Left cardiac atrium (tissue), 4 donors: Measurements from ENCODE around the gene RASGRP2. TPM values are rescaled to one million over a fixed set of nuclear protein-coding genes. Genes with fewer than 3 reads are reported as not detected.

Source experiments
- ATAC-seq, 2 donors: fragments of 200-7000 bp; cut with Tn5 transposase; one replicate each; pipeline ENCODE4 v1.9.1; 2020; ENCODE audit warnings: mild to moderate bottlenecking in 2 of 2, moderate library complexity in 2 of 2
- DNase-seq: peaks from one replicate; pipeline ENCODE4 v3.0.0-alpha.2; 2020
- intact Hi-C, 2 donors: fragments of 100-400 bp; cut with DNase I; formaldehyde crosslinking; loops; one replicate each; pipeline versions ENCODE4 v1.14.1 to v1.15.1; 2022 to 2023
- total RNA-seq, 2 donors: library from RNA; stranded (reverse); fragmentation: NEBNext Ultra II Directional; extraction: Animal tissue kit (Norgen Biotek cat#: 25700); gene quantifications; one replicate each; pipeline ENCODE4 v1.2.1, GENCODE V29; 2021
- donor health status: DM: no; HTN: yes; CAD: no.
- donor health status: DM: no; HTN: yes; CAD: no; lungs with severe emphysema.
- donor health status: DM: yes; HTN: yes; CAD: no.
- donor health status: Dilated cardiomyopathy.

RASGRP2 gene
- total RNA-seq, 2 donors from 2014 or later = 25.3 to 37.1 TPM

DNA sequence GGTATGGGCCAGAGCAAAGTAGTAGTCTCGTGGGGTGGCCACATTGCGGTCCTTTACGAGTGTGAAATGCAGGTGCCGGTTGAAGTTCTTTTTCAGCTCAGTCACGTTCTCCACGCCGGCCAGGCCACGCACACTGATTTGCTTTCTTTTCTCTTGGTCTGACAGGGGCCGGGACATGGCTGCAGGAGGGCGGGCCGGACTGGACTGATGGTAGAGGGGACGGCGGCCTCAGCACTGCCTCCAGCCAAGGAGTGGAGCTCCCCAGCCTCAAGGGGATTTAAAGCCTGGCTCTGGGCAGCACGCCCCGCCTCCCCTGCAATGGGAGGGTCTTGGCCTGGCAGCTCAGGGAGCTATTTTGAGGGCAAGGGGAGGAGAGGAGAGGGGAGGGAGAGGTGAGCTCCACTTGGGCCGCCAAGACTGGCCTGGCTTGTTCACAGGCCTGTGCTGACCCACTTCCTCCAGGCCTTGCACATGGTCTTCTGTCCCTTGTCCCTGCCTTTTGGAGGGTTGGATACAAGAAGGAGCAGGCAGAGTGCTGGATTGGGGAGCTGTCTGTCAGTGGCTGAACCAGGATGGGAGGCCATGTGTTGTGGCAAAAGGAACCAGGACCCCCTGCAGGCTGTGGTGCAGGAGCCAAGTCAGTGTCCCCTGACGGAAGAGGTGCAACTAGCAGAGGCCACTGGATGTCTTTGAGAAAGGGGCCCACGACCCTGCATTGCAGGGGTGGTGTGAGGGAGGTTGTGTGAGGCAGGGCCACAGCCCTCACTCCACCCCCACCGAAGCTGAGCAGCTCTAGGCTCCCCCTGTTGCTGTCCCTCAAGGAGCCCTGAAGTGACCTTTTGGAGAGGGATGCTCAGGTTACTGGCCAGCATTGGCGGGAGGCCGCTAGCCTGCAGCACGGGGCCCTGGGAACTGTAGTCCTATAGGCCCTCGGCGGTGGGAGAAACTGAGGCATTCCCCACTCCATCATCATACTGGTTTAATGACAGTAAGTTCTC, 16.1 kb upstream of the RASGRP2 start, which contains the start of gene PYGM:
PYGM (minus strand) TSS at position 253 of the 998 bp plus-strand sequence; CDS start at position 177, 76 bp downstream.
- ATAC-seq (peak; percentile 83 to 88), DNase-seq (peak; percentile 83)
- intact Hi-C loops = no loop called here

DNA sequence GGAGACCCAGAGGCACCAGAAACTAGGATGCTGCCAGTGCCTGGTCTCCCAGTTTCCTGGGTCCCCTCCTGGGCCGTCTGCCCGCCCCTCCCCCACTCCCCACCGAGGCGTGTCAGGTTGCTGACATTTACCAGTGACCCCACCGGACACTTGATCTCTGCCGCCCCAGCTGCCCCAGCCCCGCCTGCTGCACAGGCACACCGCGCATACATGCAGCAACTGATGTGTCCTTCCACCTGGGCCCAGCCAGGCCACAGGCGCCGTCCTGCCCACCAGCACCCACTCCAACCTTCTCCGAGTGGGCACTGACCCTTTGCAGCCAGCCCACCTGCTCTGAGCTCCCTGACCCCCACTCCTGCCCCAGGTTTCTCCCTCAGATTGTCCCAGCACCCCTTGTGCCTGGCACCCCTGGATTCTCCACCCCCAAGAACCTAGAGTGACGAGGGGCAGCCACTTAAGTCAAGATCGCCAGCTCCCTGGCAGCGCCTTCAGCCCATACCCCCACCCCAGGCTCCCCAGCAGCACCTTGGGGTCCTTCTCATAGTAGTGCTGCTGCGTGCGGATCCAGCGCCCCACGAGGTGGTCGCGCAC, 15.3 kb upstream of the RASGRP2 start:
- intact Hi-C loops = no loop called here
- DNase-seq (no peak), ATAC-seq (peak; percentile 5)

DNA sequence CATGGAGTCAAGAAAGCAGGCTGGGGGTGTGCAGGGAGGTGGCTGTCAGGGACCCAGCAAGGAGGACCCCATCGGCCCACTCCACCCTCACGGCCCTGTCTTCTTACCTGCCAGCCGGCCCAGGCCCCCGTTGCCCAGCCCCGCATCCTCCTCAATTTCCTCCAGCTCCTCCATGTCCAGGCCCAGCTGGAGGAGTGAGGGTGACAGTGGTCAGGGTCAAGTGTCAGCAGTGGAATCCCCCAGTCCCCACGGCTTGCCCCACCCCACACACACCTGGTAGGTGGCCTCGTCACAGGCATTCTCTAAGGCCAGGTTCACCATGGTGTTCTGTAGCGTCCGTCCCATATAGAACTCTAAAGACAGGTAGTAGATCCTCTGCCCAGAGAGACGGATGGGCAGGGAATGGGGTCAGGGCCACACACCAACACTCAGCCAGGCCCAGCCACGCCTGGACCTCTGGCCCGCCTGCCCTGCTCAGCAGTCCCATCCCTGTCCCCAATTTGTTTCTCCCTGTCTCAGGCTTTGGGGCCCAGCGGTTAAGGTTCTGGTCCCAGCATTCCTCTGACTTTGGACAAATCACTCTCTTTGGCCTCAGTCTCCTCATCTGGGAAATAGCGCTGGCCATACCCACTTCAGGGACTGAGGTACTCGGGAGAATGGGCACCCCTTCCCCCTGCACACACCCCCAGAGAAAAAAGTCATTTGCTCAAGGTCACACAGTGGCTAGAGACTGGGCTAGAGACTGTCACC, 14.6 kb upstream of the RASGRP2 start:
- ATAC-seq (no peak), DNase-seq (no peak)
- intact Hi-C loops = no loop called here

DNA sequence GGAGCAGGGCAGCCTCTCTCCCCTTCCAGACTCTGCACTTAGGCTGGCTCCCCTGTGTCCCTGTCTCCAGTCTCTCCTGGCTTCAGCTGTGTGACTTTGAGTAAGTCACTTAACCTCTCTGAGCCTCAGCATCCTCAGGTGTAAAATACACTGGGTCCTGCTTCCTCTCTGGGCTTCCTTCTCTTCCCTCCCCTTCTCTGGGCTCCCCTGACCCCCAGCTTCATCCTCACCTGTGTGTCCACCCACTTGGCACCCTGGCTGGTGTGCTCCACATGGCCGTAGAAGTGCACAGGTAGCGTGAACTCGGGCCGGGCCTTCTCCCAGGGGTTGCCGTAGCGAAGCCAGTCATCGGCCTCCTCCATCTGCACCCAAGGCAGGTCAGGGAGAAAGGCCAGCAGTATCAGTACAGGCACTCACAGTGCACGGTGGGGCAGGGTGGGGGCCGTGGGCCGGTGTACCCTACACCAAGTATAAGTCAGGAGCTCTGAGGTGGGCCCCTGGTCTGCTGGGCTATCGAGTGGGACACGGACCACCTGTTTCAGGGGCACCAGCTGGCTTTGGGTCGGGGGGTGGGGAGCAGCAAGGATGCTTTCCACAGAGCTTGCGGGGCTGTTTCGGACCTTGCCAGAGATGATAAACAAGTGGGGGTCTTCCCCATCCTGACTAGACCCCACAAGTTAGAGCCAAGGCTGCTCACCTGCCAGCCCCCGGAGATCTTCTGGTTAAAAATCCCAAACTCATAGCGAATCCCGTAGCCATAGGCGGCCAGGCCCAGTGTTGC, 13.8 kb upstream of the RASGRP2 start:
- DNase-seq (peak; percentile 19), ATAC-seq (no peak)
- intact Hi-C loops = no loop called here

DNA sequence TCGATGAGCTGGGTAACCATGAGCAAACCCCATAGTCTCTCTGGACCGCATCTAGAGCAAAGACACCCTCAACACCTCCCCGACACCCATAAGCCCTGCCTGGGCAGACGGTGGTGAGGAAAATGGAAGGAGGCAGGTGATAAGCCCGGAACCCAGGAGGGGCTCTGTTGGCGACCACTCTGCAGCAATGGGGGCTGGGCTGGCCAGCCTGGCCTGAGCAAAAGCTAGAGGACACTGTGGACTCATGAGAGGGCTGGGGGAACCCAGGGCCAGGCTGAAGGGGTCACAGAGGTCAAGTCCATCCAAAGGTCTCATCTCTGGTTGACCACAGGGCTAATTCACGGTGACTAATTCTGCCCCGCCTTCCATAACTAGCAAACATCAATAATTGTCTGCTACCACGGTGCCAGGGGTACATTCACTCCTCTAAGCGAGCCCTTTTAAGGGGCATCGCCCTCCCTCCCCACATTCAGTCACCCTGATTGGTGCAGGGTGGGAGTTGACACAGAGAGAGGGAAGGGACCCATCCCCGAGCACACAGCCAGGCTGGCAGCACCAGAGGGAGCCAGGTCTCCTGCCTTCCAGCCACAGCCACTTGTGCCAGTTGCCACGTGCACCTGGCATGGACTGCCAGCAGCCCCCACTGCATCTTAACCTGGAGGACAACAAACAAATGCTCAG, 11.9 kb upstream of the RASGRP2 start:
- intact Hi-C loops = no loop called here
- DNase-seq (peak; percentile 11), ATAC-seq (no peak)

DNA sequence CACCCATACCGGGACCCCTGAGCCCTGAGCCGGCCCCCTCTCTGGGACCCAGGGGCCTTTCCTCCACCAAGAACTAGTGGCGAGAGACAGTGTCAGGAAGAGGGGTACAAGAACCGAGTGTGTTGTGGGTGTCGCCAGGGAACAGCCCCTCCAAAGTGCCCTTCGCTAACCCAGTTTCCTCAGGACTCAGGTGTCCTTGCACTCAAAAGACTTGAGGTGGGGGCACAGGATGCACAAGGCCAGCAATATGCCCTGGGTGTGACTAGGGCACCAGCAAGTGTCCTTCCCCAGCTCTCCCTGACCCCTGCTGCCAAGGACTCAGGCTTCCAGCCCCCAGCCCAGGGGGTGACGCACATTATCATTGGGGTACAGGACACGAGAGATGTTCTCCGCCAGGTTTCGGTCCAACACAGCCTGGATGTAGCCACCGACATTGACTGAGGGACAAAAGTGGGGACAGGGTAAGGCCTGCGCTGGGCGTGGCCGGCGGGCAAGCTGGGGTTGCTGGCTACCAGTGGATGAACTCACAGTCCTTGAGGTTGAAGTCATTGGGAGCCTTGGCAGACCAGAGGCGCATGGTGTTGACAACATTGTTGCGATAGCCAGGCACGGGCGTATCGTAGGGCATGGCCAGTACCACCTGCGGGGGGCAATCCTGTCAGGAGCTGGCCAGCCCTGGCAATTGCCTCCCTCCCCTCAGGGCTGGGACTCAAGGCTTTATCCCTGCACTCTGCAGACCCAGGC, 11.1 kb upstream of the RASGRP2 start:
- ATAC-seq (no peak), DNase-seq (peak; percentile 17)
- intact Hi-C loops = no loop called here

DNA sequence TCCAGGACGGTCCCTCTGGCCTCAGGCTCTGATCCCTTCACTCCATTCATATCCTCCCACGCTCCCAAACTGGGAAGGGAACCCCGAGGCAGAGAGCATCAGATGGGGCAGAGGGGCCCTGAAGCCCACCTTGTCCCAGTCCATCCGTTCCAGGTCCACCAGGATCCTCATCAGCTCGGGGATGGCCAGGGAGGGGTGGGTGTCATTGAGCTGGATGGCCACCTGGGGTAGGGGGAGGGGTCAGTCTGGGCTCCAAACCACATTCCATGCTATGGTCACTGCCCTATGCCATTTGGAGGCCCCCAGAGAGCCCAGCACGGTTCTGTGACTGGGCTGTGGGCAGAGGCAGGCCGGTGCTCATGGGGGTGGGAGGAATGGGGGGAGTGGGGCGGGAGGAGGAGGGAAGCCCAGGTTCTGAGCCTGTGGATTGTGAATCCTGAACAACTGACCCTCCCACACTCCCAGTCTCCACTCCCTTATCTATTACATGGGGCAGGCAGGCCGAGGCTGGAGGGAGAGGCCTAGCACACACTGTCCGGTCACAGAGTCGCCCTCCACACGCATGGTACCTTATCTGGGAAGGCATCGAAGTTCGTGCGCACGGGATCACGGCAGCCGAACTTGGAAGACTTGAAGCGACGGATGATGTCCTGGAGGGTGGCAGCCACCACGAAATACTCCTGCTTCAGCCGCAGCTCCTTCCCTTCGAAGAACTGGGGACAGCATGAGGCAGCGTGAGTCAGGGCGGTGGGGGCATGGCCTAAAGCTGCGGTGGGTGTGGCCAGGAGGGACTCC, 10.4 kb upstream of the RASGRP2 start:
- intact Hi-C loops = no loop called here
- DNase-seq (no peak), ATAC-seq (no peak)

DNA sequence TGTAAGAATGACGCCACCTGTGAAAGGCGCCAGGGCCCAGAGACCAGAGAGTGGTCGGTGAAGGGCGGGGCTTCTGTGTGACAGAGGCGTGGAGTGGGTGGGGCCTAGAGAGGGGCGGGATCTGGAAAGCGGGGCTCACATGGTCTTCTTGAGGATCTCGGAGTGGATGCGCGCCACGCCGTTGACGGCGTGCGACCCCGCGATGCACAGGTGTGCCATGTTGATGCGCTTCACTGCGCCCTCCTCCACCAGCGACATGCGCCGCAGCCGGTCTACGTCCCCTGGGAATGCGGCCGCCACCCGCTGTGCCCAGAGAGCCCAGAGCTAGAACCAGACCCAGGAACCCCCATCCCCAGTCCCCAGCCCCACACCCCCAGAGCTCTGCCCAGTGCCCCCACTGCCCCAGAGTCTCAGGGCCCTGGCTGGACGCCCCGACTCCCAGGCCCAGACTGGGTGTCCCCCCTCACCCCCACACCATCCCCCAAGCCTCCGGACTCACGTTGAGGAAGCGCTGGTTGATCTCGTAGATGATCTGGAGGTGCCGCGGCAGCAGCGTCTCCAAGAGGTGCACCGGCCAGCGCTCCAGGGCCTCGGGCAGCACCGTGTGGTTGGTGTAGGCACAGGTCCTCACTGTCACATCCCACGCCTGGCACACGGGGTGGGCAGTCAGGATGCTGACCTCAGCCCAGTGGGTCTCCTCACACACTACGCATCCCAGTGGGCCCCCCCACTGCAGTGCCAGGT, 9.6 kb upstream of the RASGRP2 start:
- ATAC-seq (no peak), DNase-seq (peak; percentile 20)
- intact Hi-C loops = no loop called here

DNA sequence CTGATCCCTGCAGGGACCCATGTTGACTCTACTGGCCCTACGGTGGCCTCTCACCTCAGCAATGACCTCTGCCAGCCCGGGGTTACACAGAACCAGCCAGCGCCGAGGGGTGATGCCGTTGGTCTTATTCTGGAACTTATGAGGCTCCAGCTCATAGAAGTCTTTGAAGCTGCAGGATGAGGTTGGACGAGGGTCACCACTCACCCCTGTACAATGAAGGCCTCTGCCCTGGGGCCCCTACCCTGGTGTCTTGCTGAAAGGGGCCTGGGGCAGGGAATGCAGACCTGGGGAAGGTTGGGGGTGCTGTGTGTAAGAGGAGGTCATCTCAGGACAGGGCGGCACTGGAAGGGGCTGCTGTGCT, 9.1 kb upstream of the RASGRP2 start:
- intact Hi-C loops = no loop called here

DNA sequence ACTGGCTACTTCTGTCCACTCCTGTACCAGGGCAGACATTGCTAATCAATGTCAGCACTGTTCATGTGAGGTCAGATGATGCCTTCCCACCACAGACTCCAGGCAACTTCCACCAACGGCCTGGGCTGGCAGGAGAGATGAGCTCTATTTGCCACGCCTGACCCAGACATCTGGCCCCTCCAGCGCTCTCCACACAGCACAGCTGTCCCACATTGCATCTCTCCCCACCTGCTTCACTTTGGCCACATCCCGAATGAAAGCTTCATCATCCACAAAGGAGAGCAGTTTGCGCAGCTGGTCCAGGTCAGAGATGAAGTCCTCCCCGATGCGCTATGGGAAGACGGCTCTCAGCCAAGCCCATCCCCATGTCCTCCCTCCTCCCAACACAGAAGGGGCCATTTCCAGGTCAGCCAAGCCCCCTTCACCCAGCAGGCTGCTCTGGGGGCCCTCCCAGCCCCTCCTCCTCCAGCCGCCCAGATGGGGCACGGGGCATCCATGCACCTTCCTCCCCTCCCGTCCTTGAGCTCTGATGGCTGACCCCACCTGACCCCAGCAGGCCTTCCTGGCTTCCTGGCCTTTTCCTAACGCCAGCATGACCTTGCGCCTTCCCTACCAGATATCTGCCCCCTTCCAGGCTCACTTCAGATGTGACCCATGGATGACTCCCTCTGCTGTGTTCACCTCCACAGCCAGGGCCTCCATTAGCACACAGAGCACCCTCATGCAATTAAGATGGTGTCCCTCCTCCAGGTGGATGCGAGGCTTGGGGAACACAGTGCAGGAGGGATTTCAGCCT, 8.4 kb upstream of the RASGRP2 start:
- intact Hi-C loops = no loop called here
- DNase-seq = no peak

More for the DNA sequence above, 9.1 kb upstream of the RASGRP2 start:
- ATAC-seq (no peak), DNase-seq (no peak)

DNA sequence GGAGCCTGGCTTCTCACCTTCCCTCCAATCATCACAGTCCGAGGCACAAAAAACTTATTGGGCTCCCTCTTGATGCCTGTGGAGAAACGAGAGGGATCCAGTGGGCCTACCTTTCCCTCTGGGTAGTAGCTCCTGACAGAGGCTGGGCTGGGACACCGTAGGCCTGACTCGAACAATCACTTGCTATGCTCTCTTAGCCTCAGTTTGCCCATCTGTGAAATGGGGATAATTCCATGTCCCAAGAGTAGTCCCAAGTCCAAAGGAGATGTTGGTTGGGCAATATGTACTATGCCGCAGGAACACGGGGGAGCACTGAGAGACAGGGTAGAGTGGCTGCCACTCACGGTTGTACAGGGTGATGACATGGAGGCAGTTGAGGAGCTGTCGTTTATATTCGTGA, 7.6 kb upstream of the RASGRP2 start:
- DNase-seq = no peak
- no peak for ATAC-seq

More for the DNA sequence above, 8.4 kb upstream of the RASGRP2 start:
- ATAC-seq = no peak

DNA sequence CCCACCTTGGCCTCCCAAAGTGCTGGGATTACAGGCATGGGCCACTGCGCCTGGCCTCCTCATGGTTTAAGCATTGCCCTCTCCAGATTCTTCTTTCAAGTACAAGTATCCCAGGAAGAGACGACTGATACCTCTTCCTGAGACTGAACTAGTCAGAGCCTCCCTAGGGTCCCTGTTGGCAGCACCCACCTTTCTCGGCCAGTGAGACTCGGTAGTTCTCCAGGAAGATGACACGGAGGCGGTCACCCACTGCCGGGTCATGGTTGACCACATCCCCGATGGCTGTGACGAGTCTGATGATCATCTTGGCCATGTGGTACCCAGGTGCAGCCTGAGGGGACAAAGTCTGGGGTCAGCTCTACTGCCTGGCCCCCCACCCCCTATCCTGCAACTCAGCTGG, 7.2 kb upstream of the RASGRP2 start:
- ATAC-seq = no peak
- intact Hi-C loops = no loop called here
- no peak for DNase-seq

More for the DNA sequence above, 7.6 kb upstream of the RASGRP2 start:
- intact Hi-C loops = no loop called here

DNA sequence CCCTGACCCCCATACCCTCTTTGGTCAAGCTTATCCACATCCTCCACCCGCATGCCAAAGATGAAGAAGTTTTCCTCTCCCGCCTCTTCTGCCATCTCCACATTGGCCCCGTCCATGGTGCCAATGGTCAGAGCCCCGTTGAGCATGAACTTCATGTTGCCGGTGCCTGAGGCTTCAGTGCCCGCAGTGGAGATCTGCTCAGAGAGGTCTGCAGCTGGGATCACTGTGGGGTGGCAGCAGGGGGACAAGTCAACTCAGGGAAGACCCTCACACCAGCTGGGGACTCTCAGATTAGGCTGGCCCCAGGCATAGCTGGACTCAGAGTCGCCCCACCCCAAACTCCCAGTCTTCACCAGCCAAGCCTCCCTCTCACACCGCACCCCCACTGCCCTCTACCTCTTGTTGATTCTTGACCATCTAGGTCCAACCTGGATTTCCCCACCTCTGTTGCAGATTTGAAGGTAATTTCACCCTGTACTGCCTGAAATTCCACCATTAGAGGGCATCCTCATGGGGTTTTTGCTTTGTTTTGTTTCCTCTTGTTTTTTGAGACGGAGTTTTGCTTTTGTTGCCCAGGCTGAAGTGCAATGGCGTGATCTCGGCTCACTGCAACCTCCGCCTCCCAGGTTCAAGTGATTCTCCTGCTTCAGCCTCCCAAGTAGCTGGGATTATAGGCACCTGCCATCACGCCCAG, 6.6 kb upstream of the RASGRP2 start:
- no peak for DNase-seq
- ATAC-seq = no peak
- intact Hi-C loops = no loop called here

DNA sequence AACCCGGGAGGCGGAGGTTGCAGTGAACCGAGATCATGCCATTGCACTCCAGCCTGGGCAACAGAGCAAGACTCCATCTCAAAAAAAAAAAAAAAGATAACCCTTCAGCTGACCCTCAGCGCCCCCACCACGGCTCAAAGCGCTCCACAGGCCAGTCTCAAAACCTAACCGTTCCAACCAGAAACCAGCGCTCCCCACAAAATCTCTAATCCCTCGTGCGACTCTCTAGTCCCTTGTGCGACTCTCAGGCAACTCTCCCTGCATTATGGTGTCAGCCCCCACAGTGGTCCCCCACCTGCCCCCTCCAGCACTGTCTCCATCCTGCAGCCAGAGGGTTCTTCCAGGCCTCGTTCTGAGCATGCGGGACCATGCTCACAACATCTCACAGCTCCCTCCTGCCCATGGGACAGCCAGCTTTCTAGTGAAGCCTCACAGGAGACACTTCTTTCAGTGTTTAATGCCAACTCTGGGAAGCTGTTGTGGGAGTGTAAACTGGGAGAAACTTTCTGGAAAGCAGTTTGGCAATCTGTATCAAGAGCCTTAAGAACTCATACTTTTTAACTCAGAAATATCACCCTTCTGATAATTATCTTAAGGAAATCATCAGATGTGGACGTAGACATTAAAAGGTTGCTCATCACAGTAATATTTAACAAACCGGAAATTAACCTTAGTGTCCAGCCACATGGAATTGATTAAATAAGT, 4.2 kb upstream of the RASGRP2 start:
- ATAC-seq (no peak), DNase-seq (no peak)
- intact Hi-C loops = no loop called here
